Vagina (tissue), 2 donors: Measurements from ENCODE around the gene PIK3R5. TPM values are rescaled to one million over a fixed set of nuclear protein-coding genes. Genes with fewer than 3 reads are reported as not detected.
A peak's percentile ranks its signal among the peaks of the same experiment; 100 is the strongest.

Experiments
- DNase-seq, 2 donors: peaks; one replicate each; pipeline ENCODE4 v3.0.0-alpha.2; 2017; ENCODE audit errors: extremely low spot score in 2 of 2
- H3K27ac ChIP-seq: fragments of 200-600 bp; sonication (generic); one replicate; pipeline ENCODE4 v1.5.1; 2019
- H3K27me3 ChIP-seq: fragments of 200-600 bp; sonication (generic); one replicate; pipeline ENCODE4 v1.5.1; 2019
- H3K36me3 ChIP-seq, 2 donors: fragments of 200-600 bp; sonication (generic); one replicate each; pipeline ENCODE4 v1.5.1; 2017 to 2019
- H3K4me1 ChIP-seq: fragments of 200-600 bp; sonication (generic); one replicate; pipeline ENCODE4 v1.5.1; 2019
- H3K4me3 ChIP-seq, 2 donors: fragments of 200-600 bp; sonication (generic); 1 replicate in 1 of 2; 2 replicates in 1 of 2; pipeline ENCODE4 v1.5.1; 2016 to 2019
- H3K9me3 ChIP-seq: fragments of 200-600 bp; sonication (generic); one replicate; pipeline ENCODE4 v1.5.1; 2019
- POLR2A ChIP-seq, 2 donors: fragments of 450-650 bp; IDR thresholded peaks; one replicate each; pipeline ENCODE4 v1.6.1; 2017; ENCODE audit warnings: antibody characterized with exemption in 2 of 2, mild to moderate bottlenecking in 2 of 2, moderate library complexity in 2 of 2
- POLR2AphosphoS5 ChIP-seq, 2 donors: sonication (generic); formaldehyde crosslinking; IDR thresholded peaks; one replicate each; pipeline ENCODE4 v1.9.0; 2017; ENCODE audit warnings: antibody characterized with exemption in 2 of 2, mild to moderate bottlenecking in 2 of 2, low read depth in 1 of 2; ENCODE audit not compliant: insufficient read depth in 1 of 2
- intact Hi-C: fragments of 100-400 bp; cut with DNase I; formaldehyde crosslinking; loops from one replicate; pipeline ENCODE4 v1.15.1; 2023
- total RNA-seq: library from RNA; depleted of rRNA; stranded (reverse); fragments of >200 nt; gene quantifications from one replicate; pipeline ENCODE4 v1.2.3, GENCODE V29; 2016
- TF ChIP-seq, protein P1 (sequence below), 3 experiments: fragments of 450-650 bp in 2 of 3; fragments of 200-600 bp in 1 of 3; sonication (generic) in 1 of 3; IDR thresholded peaks; one replicate each; pipeline ENCODE4 v1.5.1; 2017 to 2019; ENCODE audit warnings: antibody characterized with exemption in 3 of 3, mild to moderate bottlenecking in 2 of 3, moderate library complexity in 2 of 3

Gene PIK3R5
- total RNA-seq, 1 donor from 2014 or later, result 10.6 TPM

- Histone ChIP-seq H3K27ac (no peak overlapping the region), H3K27me3 (no peaks in the 10 kb centered on the region), H3K36me3 (no peaks in the 10 kb centered on the region), H3K9me3 (no peaks in the 10 kb centered on the region), H3K4me3 (no peak overlapping the region), H3K4me1 (no peaks in the 10 kb centered on the region)
- intact Hi-C loops, result no loop called here
- TF ChIP-seq, protein P1, sequence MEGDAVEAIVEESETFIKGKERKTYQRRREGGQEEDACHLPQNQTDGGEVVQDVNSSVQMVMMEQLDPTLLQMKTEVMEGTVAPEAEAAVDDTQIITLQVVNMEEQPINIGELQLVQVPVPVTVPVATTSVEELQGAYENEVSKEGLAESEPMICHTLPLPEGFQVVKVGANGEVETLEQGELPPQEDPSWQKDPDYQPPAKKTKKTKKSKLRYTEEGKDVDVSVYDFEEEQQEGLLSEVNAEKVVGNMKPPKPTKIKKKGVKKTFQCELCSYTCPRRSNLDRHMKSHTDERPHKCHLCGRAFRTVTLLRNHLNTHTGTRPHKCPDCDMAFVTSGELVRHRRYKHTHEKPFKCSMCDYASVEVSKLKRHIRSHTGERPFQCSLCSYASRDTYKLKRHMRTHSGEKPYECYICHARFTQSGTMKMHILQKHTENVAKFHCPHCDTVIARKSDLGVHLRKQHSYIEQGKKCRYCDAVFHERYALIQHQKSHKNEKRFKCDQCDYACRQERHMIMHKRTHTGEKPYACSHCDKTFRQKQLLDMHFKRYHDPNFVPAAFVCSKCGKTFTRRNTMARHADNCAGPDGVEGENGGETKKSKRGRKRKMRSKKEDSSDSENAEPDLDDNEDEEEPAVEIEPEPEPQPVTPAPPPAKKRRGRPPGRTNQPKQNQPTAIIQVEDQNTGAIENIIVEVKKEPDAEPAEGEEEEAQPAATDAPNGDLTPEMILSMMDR (IDR thresholded peaks at IDR 0.05), result no peak
- TF ChIP-seq POLR2A (IDR thresholded peaks at IDR 0.05) (no peak), POLR2AphosphoS5 (IDR thresholded peaks at IDR 0.05; ENCODE audit: insufficient read depth in 1 of 2, low read depth in 1 of 2) (no peak)
- DNase-seq, result peak in 1 of 2 donors; percentile 40
Measured at GRCh38 chr17:8898126-8898525, 67.4 kb downstream of the PIK3R5 start.

DNA sequence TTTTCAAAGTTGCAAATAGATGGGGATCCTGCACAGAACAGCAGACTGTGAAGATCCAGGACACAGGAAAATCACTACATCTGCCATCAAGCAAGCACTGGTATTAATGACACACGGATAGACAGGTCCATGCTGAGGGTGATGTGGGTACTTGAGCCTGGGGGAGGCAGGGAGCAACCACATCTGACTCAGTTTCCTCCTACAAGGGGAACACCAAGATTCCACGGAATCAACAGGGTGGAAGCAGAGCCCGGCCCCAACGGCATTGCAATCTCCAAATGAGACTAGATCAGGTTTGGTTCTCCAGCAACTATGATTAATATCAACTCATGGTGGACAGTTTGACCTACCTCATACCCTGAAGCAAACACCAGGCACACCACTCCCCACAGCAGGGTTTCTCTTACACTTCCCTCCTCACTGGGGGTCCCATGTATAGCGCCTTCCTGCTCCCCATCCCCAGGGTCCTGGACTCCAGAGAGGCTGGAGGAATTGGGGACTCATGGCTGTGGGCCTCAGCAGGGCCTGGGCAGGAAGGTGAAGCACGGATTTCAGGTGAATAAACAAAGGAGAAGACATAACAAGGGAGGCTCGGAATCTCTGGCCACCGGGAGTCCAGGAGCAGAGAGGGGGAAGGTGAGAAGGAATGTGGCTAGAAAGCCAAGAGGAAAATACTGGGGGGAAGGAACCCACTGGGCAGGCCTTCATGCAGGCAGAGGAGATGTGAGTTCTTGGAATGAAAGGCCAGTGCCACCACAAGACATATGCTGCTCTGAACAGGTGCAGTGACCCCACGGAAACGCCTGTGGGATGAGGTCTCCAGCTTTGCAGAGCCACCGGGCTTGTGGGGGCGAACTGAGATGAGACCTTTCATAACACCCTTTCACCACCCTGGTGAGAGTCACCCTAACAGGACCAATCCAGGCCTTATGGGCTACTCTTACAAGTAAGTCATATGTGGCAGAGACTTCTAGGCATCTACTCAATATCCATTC, 68.6 kb downstream of the PIK3R5 start:
- intact Hi-C loops, result no loop called here
- no peaks in the 10 kb centered on the region for H3K36me3 ChIP-seq
- H3K27ac ChIP-seq, result no peak overlapping the region
- DNase-seq, result peak in 1 of 2 donors; percentile 79
- no peaks in the 10 kb centered on the region for H3K4me1 ChIP-seq
- no peaks in the 10 kb centered on the region for H3K9me3 ChIP-seq
- H3K27me3 ChIP-seq, result no peaks in the 10 kb centered on the region
- TF ChIP-seq POLR2AphosphoS5 (IDR thresholded peaks at IDR 0.05; ENCODE audit: insufficient read depth in 1 of 2, low read depth in 1 of 2) (no peak), POLR2A (IDR thresholded peaks at IDR 0.05) (no peak)
- TF ChIP-seq, protein P1 (IDR thresholded peaks at IDR 0.05), result no peak
- H3K4me3 ChIP-seq, result no peak overlapping the region

GRCh38 chr17:8896087-8896486, 69.4 kb downstream of the PIK3R5 start:
- Histone ChIP-seq H3K4me3 (no peak overlapping the region), H3K27ac (no peak overlapping the region), H3K27me3 (no peaks in the 10 kb centered on the region), H3K4me1 (no peaks in the 10 kb centered on the region), H3K36me3 (no peaks in the 10 kb centered on the region), H3K9me3 (no peaks in the 10 kb centered on the region)
- TF ChIP-seq POLR2AphosphoS5 (IDR thresholded peaks at IDR 0.05; ENCODE audit: insufficient read depth in 1 of 2, low read depth in 1 of 2) (no peak), POLR2A (IDR thresholded peaks at IDR 0.05) (no peak)
- TF ChIP-seq, protein P1 (IDR thresholded peaks at IDR 0.05), result no peak
- intact Hi-C loops, result no loop called here
- no peak for DNase-seq

GRCh38 chr17:8894673-8895578, 70.6 kb downstream of the PIK3R5 start:
- peak overlapping the region; percentile 18 to 19 for H3K4me3 ChIP-seq
- intact Hi-C loops, result no loop called here

More at GRCh38 chr17:8894673-8895578, 70.6 kb downstream of the PIK3R5 start:
- H3K27me3 ChIP-seq, result no peaks in the 10 kb centered on the region
- DNase-seq, result no peak
- H3K9me3 ChIP-seq, result no peaks in the 10 kb centered on the region
- no peaks in the 10 kb centered on the region for H3K36me3 ChIP-seq
- H3K4me1 ChIP-seq, result no peaks in the 10 kb centered on the region
- no peak overlapping the region for H3K27ac ChIP-seq
- TF ChIP-seq, protein P1 (IDR thresholded peaks at IDR 0.05), result peak; percentile 32 to 61 (median 45)
- no peak for TF ChIP-seq POLR2AphosphoS5 (IDR thresholded peaks at IDR 0.05; ENCODE audit: insufficient read depth in 1 of 2, low read depth in 1 of 2)
